Fibroblast of skin of back (primary cell): Measurements from ENCODE around the gene SOAT2.
"Not testable (repeated sequence)": the region's sequence is repeated elsewhere in the genome, so short reads cannot be mapped to it uniquely, and the experiment has no call there.

Source experiments
- DNase-seq: peaks from one replicate; pipeline ENCODE4 v3.0.0-alpha.2; 2013

SOAT2 gene

DNA sequence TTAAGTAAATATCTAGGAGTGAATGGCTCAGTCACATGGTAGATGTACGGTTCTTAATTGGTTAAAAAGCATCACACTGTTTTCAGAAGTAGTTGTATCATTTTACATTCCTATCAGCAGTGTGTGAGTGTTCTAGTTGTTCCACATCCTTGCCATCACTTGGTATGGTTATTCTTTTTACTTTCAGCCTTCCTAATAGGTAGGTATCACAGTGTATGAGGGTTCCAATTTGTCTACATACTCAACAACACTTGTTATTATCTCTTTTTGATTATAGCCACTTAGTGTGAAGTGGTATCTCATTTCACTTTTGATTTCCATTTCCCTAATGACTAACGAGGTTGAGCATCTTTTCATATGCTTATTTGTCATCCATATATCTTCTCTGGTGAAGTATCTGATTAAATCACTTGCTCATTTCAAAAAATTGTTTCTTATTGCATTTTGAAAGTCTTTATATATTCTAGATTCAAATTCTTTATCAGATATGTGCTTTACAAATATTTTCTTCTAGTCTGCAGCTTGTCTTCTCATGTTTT is 20.6 kb upstream of the SOAT2 start:
- DNase-seq = no peak

DNA sequence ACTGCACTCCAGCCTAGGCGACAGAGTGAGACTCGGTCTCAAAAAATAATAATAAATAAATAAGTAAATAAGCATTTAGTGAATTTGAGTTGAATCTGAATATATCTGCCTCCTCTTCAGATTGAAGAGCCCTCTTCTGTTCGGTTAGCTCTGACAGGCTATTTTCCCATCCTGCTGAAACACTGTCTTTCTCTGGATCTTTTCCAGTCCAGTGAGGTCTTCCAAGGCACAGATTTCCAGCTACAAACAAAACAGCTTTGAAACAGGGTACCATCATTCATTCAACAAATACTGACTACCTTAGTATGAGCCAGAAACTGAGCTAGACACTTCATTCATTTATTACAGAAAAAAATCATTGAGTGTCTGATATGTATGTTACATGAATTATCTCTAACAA is 16.9 kb upstream of the SOAT2 start:
- DNase-seq = no peak

DNA sequence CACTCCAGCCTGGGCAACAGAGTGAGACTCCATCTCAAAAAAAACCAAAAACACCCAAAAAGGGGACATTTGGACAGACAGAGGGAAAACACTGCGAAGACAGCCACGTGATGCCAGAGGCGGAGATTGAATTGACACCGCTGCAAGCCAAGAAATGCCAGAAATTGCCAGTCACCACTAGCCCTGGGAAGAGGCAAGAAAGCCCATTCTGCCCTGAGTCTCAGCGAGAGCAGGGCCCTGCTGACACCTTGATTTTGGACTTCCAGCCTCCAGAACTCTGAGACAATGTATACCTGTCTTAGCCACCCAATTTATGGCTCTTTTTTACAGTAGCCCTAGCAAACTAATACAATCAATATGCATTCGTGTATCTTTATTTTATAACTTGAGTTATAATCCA is 13.2 kb upstream of the SOAT2 start:
- no peak for DNase-seq

DNA sequence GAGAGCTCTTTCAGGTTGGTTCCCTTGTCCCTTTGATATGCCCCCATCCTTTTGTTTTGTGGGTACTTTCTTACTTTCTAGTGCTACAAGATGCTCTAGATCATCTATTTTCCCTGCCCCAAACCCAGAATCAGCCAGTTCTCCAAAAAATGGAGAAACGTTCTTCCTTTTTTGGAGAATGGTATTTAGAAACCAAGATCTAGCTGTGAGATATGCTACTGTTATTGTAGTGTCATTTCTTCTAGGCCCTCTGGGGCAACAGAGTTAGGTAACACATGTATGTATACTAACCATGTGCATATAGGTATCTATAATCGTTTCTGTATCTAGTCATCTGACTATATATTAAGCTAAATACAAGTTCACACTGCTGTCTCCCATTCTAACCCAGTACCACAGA is 12.7 kb upstream of the SOAT2 start:
- no peak for DNase-seq

DNA sequence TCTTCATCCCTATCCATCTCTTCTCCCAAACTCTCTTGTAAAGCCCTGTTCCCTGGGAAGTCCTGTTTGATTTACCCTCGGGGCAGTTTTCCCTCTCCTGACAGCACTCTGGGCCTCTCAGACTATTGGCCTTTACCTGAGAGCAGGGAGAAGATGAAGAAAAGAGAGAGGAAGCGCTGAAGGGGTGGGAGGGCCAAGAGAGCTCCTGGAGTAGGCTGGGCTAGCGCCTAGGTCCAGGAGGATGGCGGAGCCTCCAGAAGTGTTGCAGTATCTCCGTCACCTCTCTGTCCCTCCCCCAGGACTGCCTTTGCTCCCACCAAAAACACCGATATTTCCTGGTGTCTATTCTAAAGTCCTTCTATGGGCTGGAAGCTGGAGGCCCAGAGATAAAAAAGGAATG is 11.5 kb upstream of the SOAT2 start:
- no peak for DNase-seq

DNA sequence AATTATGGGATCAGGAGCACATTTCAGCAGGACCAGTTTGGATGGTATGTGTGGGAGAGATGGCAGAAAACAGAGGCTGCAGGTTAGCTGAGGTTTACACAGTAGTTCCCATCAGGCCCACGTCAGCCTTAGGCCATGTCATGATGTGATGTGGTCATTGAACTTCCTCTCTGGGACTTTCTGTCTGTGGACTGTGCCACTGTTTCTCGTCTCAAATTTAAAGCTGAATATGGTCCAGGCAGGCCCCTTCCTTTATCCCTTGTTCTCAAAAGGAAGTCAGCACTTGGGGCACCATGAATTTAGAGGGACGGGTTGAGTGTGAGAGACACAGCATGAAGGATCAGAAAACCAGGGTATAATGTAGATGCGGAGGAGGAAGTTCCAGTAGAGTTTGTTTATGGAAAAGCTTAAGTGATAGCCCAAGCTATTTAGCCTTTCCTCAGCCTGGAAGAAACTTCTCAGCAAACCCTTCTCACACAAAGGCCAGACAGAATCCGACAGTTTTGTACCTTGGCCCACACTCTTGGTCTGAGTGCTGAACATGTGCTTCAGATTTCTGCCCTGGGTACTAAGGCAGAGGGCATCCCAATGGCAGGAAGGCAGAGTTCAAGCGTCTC is 9.4 kb upstream of the SOAT2 start:
- DNase-seq = no peak

DNA sequence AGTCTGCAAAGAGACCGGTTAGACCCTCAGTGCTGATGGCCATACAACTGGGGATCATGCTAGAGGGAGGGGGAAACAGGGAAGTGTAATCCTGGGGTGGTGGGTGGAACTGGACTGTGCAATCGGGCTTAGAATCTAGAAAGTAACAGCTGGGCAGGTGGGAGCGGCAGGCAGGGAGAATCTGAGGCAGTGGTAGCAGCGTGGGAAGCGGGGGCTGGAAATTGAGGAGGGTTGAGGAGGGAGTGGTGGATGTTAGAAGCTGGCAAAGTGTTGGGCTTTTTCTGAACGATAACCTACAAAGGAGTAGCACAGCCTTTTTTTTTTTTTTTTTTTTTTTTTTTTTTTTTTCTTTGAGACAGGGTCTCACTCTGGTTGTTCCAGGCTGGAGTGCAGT is 8.9 kb upstream of the SOAT2 start:
- DNase-seq = no peak

DNA sequence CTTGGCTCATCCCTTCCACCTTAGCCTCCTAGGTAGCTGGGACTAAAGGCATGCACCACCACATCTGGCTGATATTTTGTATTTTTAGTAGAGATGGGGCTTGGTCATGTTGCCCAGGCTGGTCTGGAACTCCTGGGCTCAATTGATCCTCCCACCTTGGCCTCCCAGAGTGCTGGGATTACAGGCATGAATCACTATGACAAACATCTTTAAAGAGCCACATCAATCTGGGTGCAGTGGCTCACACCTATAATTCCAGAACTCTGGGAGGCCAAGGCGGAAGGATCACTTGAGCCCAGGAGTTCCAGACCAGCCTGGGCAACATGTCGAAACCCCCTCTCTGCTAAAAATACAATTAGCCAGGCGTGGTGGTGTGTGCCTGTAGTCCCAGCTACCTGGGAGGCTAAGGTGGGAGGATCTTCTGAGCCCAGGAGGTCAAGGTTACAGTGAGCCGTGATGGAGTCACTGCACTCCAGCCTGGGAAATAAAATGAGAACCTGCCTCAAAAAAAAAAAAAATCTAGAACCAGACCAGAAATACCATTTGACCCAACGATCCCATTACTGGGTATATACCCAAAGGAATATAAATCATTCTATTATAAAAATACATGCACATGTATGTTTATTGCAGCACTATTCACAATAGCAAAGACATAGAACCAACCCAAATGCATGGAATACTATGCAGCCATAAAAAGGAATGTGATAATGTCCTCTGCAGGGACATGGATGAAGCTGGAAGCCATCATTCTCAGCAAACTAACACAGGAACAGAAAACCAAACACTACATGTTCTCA is 8.3 kb upstream of the SOAT2 start:
- not testable (repeated sequence) for DNase-seq

DNA sequence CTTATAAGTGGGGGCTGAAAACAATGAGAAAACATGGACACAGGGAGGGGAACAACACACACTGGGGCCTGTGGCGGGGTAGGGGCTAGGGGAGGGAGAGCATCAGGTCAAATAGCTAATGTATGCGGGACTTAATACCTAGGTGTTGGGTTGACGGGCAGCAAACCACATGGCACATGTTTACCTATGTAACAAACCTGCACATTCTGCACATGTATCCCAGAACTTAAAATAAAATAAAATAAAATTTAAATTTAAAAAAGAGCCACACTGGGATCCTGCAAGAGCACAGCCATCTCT is 7.7 kb upstream of the SOAT2 start:
- DNase-seq = not testable (repeated sequence)

DNA sequence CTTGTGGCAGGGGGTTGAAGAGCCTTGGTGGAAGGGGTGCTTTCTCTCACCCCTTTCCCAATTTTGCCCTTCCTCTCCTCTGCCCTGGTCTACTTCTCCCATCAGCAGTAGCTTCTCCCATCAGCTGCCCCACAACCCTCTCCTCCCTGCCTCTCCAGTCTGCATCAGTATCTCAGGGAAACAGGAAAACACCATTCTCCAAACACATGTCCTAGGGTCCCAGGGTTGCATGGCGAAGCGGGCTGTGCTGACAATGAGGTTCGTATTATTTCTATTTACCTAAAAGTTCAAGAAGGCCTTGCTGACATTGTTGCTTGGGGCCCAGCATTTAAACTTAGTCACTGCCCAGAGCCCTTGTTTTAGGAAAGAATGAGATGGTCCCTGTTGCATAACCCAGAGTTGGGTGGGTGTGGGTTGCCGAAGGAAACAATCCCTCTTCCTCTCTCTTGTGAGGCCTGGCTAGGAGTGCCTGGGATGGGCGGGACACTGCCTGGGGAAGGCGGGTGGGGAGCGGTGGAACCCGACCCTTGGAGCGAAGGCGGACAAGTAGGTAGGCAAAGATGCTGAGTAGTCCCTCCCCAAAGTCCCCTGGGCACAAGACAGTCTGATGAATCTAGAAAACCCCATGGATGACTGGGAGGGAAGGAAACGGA is 7.1 kb upstream of the SOAT2 start:
- DNase-seq = peak; percentile 90

DNA sequence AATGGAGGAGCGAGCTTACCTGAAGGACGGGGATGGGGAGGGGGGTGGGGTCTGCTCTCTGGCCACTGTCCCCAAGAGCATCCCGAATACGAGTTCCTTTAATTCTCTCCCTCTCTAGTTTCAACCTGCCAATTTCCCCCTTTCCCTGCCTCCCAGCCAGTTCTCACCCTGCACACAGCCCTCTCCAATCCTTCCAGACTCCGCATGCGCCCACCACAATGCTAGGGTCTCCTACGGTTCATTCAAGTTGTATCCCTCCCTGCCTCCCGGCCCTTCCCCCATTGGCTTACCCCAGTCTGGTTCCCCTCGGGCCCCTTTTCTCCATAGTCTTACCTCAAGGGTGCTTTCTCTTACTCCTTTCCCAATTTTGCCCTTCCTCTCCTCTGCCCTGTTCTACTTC is 6.5 kb upstream of the SOAT2 start:
- DNase-seq = no peak

DNA sequence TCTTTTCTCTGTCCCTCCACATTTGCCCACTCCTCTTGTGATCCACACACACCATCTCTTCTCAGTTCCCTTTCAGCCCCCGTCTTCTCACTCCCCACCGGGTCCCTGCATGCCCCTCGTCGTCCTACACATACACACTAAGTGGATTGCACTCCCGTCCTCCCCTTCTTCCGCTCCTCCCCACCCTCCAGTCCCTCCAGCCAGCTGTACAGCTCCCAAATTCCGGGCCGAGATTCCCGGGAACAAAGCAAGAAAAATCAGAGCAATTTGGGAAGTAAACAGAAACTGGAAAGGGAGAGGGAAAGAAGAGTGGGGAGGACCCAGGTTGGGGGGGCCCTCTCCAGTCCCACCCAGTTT is 6.1 kb upstream of the SOAT2 start:
- DNase-seq = peak; percentile 50

DNA sequence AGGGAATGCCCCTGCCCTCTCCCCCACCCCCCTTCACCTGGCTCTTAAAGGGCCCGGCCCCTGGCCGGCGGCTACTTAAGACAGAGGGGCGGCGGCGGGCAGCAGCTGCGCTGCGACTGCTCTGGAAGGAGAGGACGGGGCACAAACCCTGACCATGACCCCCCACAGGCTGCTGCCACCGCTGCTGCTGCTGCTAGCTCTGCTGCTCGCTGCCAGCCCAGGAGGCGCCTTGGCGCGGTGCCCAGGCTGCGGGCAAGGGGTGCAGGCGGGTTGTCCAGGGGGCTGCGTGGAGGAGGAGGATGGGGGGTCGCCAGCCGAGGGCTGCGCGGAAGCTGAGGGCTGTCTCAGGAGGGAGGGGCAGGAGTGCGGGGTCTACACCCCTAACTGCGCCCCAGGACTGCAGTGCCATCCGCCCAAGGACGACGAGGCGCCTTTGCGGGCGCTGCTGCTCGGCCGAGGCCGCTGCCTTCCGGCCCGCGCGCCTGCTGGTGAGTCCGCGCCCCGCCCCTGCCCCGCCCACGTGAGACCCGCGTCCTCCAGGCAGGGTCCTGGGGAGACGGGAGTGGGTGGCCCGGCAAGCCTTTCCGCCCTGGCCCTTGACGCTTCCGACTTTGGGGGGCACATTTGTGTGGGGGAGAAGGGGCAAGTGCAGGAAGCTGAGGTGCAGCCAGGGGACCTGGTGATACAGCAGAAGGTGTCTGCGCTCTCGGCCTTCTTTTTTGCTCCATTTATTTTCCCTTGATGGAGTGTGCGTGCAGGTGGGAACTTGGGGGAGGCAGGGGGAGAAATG is 5.5 kb upstream of the SOAT2 start, which contains the start of gene IGFBP6:
Gene IGFBP6, plus strand, starts transcription at position 104 of the 790 bp plus-strand sequence. Its CDS starts 51 bp downstream, at position 155.
- DNase-seq = peak; percentile 58

DNA sequence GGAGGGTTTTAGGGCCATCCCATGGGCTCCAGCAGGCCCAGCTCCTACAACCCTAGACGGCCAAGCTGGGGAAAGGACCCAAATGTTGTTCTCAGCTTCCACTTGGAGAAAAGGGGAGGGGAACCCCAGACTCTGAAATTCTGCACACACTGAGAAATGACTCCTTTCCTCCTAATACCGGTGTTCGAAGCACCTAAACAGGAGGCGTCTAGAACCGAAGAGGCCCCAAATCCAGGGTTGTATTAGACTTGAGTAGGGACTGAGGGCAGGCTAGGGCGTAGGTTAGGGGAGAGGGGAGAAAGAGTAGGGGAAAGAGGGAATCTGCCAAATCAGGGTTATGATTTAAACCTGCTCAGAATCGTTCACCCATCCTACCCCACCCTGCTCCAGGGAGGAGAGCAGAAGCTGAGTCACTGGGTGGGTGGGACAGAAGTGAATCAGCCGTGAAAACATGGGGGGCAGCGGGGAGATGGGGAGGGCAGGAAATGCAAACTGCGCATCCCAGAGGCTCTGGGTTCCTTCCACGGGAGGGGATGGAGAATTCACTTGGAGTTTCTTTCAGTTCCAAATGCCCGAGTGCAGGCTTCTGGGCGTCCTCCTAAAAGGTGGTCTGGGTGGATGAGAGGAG is 4.8 kb upstream of the SOAT2 start:
- peak; percentile 93 for DNase-seq

DNA sequence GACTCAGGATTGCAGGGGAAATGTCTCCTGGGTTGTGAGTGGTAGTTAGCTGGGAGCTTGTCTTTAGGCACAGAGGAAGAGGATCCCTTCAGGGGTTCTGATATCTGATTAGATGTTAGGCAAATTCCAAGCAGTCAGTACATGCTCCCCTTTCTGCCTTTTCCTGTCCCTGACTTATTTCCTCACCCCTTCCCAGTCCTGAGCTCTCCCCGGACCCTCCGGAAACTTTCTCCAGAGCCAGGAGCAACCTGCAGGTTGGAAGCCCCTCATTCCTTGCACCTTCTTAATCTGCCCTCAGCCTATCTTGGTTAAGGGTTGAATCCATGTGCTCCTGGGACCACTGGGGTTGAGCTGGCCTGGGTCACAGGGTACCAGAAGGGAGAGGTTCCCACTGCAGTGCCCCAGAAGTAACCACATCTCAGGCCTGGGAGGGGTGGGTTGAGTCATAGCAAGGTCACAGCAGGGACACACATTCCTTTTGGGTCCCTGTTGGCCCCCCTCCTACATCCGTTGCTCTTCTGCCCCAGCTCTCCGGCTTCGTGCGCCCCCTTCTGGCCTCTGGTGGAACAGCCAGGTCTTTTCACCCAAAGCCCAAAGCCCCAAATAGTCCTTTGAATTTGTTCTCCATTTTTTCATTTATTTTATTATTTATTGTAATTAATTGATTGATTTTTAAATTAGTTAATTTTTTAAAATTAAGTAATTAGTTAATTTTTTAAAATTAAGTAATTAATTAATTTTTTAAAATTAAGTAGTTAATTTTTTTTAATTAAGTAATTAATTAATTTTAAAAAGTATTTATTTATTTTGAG is 4.0 kb upstream of the SOAT2 start:
- DNase-seq = peak; percentile 98

DNA sequence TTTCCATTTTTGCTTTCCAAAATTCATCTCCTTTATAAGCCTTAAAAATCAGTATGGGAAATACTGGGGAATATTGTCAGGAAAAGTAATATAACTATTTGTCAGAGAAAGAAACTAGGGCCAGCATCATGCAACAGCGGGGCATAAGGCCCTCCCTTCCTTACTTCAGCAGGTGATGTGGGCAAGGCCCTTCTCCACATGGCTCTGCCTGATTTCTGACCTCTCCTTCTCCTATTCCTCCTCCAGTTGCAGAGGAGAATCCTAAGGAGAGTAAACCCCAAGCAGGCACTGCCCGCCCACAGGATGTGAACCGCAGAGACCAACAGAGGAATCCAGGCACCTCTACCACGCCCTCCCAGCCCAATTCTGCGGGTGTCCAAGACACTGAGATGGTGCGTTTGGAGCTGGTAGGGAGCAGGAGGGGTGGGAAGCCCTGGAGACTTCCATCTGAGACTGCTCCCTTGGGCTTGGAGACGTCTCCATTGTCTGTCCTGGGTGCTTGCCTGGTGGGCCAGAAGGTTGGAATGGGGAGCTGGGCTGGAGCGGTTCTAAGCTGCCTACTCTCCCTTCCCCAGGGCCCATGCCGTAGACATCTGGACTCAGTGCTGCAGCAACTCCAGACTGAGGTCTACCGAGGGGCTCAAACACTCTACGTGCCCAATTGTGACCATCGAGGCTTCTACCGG is 2.7 kb upstream of the SOAT2 start:
- DNase-seq = no peak

DNA sequence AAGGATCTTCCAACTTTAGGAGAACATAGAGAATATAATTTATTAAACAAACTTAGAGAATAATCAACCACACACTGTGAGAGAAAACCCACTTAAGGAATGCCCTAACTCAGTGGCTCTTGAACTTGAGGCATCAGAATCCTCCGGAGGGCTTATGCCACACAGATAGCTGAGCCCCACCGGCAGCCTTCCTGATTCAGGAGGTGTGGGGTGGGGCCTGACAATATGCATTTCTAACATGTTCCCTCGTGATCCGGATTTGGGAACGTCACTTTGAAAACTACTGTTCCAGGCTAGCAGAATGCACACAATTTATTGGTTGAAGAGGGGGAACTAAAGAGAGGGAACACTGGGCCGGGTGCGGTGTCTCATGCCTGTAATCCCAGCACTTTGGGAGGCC is 2.0 kb upstream of the SOAT2 start:
- DNase-seq = no peak

DNA sequence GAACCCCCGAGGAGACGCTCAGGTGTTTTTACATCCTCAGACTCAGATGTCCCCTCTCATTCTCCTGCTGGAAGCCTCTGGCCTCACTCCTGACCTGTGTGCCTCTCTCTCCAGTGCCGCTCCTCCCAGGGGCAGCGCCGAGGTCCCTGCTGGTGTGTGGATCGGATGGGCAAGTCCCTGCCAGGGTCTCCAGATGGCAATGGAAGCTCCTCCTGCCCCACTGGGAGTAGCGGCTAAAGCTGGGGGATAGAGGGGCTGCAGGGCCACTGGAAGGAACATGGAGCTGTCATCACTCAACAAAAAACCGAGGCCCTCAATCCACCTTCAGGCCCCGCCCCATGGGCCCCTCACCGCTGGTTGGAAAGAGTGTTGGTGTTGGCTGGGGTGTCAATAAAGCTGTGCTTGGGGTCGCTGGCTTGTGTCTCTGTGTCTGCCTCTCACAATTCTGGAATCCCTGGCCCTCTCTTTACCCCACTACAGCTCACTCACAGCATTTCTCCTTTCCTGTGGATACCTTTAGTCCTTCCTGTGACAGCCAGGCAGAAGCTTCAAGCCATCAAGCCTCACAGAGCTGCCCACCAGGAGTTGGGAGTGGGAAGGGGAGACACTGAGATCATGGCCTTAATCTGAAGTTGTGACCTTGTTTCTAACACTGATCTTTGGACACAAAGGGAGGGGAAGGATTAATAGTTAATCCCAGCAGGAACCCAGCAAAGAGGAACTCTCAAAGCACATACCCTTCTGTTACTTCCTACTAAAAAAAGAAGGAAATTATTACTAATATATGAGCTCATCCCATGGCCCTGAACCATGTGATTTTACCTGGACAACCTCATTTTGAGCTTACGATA is 1.1 kb upstream of the SOAT2 start:
- DNase-seq = no peak

DNA sequence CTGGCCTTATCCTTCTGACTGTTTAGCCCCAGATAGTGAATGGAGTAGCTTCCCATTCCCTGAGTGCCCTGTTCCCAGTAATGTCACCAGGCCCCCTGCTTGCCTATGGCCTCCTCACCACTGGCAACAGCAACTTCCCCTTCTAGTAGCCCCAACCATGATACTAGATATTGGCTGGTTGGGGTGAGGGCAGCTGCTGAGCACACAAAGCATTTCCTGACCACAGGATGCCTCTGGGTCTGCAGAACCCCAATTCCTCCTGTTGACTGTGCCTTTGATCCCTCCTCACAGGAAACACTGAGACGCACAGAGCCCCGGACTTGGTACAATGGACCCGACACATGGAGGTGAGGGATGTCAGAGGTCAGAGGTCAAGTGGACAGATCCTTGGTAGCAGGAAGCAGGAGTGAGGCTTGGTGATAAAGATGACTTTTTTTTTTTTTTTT is 597 bp downstream of the SOAT2 start:
- no peak for DNase-seq

DNA sequence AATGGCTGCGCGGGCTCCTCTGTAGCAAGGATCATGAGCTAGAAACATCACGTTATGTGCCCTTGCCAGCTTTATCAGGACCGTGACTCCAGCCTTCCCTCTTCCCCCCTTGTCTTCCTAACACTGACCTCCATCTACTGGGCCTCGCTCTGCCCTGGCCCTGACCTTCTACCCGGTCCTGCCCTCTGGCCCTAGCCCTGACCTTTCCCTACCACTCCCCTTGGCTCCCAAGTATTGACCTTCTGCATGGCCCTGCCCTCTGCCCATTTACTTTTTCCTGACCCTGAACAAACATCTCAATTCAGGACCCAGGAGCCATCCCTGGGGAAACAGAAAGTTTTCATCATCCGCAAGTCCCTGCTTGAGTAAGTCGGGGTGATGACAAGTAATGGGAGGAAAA is 2.0 kb downstream of the SOAT2 start:
- DNase-seq = no peak
